Stimulated activated naive CD8-positive, alpha-beta T cell treated with anti-CD3 and anti-CD28 coated beads, Interleukin-15, Interleukin-2, amounts not matched to agents 100 ng/mL and 50 ng/mL, for 24 hours (primary cell): ENCODE measurements around the gene PCDHA4.
"Not testable (repeated sequence)": the region's sequence is repeated elsewhere in the genome, so short reads cannot be mapped to it uniquely, and the experiment has no call there.

Source experiments
- H3K27ac Mint-ChIP-seq: one replicate; pipeline ENCODE4 v1.8.0; 2021; ENCODE audit warnings: mild to moderate bottlenecking, mixed read lengths
- H3K27me3 Mint-ChIP-seq: one replicate; pipeline ENCODE4 v1.8.0; 2021; ENCODE audit warnings: mixed read lengths
- H3K36me3 Mint-ChIP-seq: one replicate; pipeline ENCODE4 v1.8.0; 2021; ENCODE audit warnings: low read depth, mixed read lengths
- H3K4me1 Mint-ChIP-seq: one replicate; pipeline ENCODE4 v1.8.0; 2021; ENCODE audit warnings: low read depth, mixed read lengths
- H3K4me3 Mint-ChIP-seq: one replicate; pipeline ENCODE4 v1.8.0; 2021; ENCODE audit warnings: mild to moderate bottlenecking, mixed read lengths
- H3K9me3 Mint-ChIP-seq: one replicate; pipeline ENCODE4 v1.8.0; 2021; ENCODE audit warnings: mixed read lengths

Gene PCDHA4

DNA sequence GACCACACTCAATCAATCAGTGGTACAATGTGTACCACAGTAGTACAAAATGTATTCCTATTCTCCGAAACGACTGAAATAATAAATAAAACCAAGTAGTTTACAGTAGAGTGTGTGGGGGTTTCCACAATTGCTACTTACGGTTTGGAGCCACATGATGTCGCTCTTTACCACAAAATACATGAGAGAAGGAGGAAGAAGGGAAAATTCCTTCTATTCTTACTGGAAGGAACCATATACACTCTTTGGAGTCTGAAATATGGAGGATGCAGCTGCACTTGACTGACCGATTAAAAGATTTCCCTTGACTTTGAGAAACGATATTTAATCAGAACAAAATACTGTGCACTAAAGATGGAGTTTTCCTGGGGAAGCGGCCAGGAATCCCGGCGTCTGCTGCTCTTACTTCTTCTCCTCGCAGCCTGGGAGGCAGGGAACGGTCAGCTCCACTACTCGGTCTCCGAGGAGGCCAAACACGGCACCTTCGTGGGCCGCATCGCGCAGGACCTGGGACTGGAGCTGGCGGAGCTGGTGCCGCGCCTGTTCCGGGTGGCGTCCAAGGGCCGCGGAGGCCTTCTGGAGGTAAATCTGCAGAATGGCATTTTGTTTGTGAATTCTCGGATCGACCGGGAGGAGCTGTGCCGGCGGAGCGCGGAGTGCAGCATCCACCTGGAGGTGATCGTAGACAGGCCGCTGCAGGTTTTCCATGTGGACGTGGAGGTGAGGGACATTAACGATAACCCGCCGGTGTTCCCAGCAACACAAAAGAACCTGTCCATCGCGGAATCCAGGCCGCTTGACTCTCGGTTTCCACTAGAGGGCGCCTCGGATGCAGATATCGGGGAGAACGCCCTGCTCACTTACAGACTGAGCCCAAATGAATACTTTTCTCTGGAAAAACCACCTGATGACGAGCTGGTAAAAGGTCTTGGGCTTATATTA, at the start of gene PCDHA4:
TSS of gene PCDHA4 (plus strand) at position 235 of the 942 bp plus-strand sequence.
- Mint-ChIP-seq H3K27ac (no peak within 1 kb of the TSS), H3K9me3 (peaks cover 28% of the 10 kb centered on the region), H3K4me1 (no peaks in the 10 kb centered on the region), H3K36me3 (peaks cover 5% of the 10 kb centered on the region), H3K27me3 (peaks cover 37% of the 10 kb centered on the region), H3K4me3 (no peak within 1 kb of the TSS)

DNA sequence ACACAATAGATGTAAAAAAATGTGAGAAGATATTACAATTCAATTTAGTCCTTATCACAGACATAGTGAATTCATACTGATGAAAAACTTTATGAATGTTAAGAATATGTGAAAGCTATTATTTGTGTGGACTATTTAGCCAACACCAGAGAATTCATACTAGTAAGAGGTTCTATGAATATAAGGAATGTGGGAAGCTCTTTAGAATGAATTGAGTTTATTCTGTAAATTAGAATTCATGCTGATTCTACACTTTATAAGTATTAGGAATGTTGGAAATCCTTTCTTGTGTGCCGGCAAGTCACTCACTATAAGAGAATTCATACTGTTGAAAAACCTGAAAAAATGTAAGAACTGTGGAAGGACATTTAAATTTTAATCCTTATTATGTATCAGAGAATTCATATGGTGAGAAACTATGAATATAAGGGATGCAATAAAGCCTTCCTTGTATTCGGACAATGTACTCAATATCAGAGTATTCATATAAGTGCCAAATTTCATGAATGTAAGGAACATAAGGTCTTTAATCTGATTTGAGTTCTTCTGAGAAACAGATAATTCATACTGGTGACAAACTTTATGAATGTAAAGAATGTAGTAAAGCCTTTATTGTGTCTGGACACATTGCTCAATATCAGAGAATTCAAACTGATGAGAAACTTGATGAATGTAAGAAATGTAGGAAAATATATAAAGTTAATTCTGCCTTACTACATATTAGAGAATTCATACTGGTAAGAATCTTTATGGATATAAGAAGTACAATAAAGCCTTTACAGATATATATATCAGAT, 42.5 kb upstream of the PCDHA4 start:
- peaks cover 50% of the 10 kb centered on the region for H3K9me3 Mint-ChIP-seq
- no peak overlapping the region for H3K4me3 Mint-ChIP-seq
- no peak overlapping the region for H3K27ac Mint-ChIP-seq
- peaks cover 24% of the 10 kb centered on the region for H3K36me3 Mint-ChIP-seq
- no peaks in the 10 kb centered on the region for H3K27me3 Mint-ChIP-seq
- no peaks in the 10 kb centered on the region for H3K4me1 Mint-ChIP-seq

- H3K27ac Mint-ChIP-seq = no peak overlapping the region
- peaks cover 12% of the 10 kb centered on the region for H3K36me3 Mint-ChIP-seq
- H3K27me3 Mint-ChIP-seq = no peaks in the 10 kb centered on the region
- peaks cover 64% of the 10 kb centered on the region for H3K9me3 Mint-ChIP-seq
- no peaks in the 10 kb centered on the region for H3K4me1 Mint-ChIP-seq
- no peak overlapping the region for H3K4me3 Mint-ChIP-seq
These were observed 39.4 kb upstream of the PCDHA4 start for GRCh38 chr5:140767444-140767843.

DNA sequence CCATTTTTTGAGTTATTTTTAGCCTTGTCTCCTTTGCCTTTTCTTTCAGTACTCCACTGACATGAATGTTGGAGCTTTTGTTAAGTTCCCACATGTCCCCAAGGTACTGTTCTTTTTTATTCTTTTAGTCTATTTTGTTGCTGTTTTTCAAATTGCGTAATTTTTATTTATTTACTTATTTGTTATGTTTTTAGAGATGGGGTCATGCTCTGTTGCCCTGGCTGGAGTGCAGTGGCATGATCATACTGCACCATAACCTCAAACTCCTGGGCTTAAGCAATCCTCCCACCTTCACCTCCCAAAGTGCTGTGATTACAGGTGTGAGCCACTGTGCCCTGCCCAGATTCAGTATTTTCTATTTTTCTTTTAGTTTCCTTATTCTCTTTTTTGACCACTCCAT, 26.4 kb upstream of the PCDHA4 start:
- no peak overlapping the region for H3K4me3 Mint-ChIP-seq
- H3K36me3 Mint-ChIP-seq = peaks cover 3% of the 10 kb centered on the region
- peaks cover 70% of the 10 kb centered on the region for H3K9me3 Mint-ChIP-seq
- H3K27me3 Mint-ChIP-seq = peaks cover 13% of the 10 kb centered on the region
- H3K27ac Mint-ChIP-seq = no peak overlapping the region
- H3K4me1 Mint-ChIP-seq = no peaks in the 10 kb centered on the region

- Mint-ChIP-seq H3K9me3 (peaks cover 51% of the 10 kb centered on the region), H3K4me1 (no peaks in the 10 kb centered on the region), H3K27me3 (peaks cover 36% of the 10 kb centered on the region), H3K4me3 (no peak within 1 kb of the TSS), H3K27ac (no peak within 1 kb of the TSS), H3K36me3 (peaks cover 14% of the 10 kb centered on the region)
These were observed 20.8 kb upstream of the PCDHA4 start, which contains the start of gene PCDHA1 for GRCh38 chr5:140785905-140786686. TSS of gene PCDHA1 (plus strand) at chr5:140786140.

DNA sequence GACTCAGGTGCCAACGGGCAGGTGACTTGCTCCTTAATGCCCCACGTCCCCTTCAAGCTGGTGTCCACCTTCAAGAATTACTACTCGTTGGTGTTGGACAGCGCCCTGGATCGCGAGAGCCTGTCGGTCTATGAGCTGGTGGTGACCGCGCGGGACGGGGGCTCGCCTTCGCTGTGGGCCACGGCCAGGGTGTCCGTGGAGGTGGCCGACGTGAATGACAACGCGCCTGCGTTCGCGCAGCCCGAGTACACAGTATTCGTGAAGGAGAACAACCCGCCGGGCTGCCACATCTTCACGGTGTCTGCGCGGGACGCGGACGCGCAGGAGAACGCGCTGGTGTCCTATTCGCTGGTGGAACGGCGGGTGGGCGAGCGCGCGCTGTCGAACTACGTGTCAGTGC, 19.4 kb upstream of the PCDHA4 start:
- H3K27ac Mint-ChIP-seq, H3K4me3 Mint-ChIP-seq, H3K4me1 Mint-ChIP-seq: not testable (repeated sequence)
- Mint-ChIP-seq H3K36me3 (peaks cover 14% of the 10 kb centered on the region), H3K9me3 (peaks cover 52% of the 10 kb centered on the region), H3K27me3 (peaks cover 44% of the 10 kb centered on the region)

DNA sequence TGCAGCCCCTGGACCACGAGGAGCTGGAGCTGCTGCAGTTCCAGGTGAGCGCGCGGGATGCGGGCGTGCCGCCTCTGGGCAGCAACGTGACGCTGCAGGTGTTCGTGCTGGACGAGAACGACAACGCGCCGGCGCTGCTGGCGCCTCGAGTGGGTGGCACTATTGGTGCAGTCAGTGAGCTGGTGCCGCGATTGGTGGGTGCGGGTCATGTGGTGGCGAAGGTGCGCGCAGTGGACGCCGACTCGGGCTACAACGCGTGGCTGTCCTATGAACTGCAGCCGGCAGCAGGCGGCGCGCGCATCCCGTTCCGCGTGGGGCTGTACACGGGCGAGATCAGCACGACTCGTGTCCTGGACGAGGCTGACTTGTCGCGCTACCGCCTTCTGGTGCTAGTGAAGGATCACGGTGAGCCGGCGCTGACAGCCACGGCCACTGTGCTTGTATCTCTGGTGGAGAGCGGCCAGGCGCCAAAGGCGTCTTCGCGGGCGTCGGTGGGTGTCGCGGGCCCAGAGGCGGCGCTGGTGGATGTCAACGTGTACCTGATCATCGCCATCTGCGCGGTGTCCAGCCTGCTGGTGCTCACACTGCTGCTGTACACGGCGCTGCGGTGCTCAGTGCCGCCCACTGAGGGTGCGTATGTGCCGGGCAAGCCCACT, 18.9 kb upstream of the PCDHA4 start:
- H3K4me3 Mint-ChIP-seq, H3K27ac Mint-ChIP-seq, H3K4me1 Mint-ChIP-seq: not testable (repeated sequence)
- Mint-ChIP-seq H3K36me3 (peaks cover 18% of the 10 kb centered on the region), H3K9me3 (peaks cover 49% of the 10 kb centered on the region), H3K27me3 (peaks cover 48% of the 10 kb centered on the region)

DNA sequence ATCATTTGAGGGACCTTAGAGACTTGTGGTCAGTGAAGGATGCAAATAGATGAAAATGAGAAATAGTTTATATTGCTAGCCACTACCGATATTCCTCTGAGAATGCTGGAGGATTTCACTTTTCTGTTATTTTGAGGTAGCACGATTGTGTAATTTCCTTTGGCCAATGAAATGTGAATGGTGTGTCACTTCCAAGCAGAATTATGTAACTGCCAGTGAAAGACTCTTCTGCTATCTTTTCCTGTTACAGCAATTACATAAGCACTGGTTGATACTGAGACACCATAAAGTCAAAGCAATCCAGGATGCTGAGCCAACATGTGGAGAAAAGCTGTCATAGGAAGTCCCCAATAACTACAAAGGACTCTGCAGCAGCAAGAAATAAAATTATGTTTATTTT, 15.8 kb upstream of the PCDHA4 start:
- peaks cover 21% of the 10 kb centered on the region for H3K36me3 Mint-ChIP-seq
- peaks cover 54% of the 10 kb centered on the region for H3K27me3 Mint-ChIP-seq
- no peak overlapping the region for H3K4me3 Mint-ChIP-seq
- no peaks in the 10 kb centered on the region for H3K4me1 Mint-ChIP-seq
- H3K27ac Mint-ChIP-seq = no peak overlapping the region
- H3K9me3 Mint-ChIP-seq = peaks cover 49% of the 10 kb centered on the region

GRCh38 chr5:140794595-140795258, 12.1 kb upstream of the PCDHA4 start, which contains the start of gene PCDHA2:
TSS of gene PCDHA2 (plus strand) at chr5:140794852.
- peaks cover 37% of the 10 kb centered on the region for H3K9me3 Mint-ChIP-seq
- no peak within 1 kb of the TSS for H3K4me3 Mint-ChIP-seq
- H3K27ac Mint-ChIP-seq = no peak within 1 kb of the TSS
- peaks cover 44% of the 10 kb centered on the region for H3K27me3 Mint-ChIP-seq
- peaks cover 11% of the 10 kb centered on the region for H3K36me3 Mint-ChIP-seq
- H3K4me1 Mint-ChIP-seq = no peaks in the 10 kb centered on the region

- peaks cover 15% of the 10 kb centered on the region for H3K36me3 Mint-ChIP-seq
- peaks cover 48% of the 10 kb centered on the region for H3K27me3 Mint-ChIP-seq
- H3K27ac Mint-ChIP-seq = no peak overlapping the region
- H3K9me3 Mint-ChIP-seq = peaks cover 39% of the 10 kb centered on the region
- no peaks in the 10 kb centered on the region for H3K4me1 Mint-ChIP-seq
- no peak overlapping the region for H3K4me3 Mint-ChIP-seq
These were observed 11.6 kb upstream of the PCDHA4 start for GRCh38 chr5:140795259-140795641.

GRCh38 chr5:140796072-140796717, 10.7 kb upstream of the PCDHA4 start:
- Mint-ChIP-seq H3K36me3 (peaks cover 18% of the 10 kb centered on the region), H3K27me3 (peaks cover 53% of the 10 kb centered on the region), H3K9me3 (peaks cover 36% of the 10 kb centered on the region)
- H3K4me3 Mint-ChIP-seq, H3K4me1 Mint-ChIP-seq, H3K27ac Mint-ChIP-seq: not testable (repeated sequence)

DNA sequence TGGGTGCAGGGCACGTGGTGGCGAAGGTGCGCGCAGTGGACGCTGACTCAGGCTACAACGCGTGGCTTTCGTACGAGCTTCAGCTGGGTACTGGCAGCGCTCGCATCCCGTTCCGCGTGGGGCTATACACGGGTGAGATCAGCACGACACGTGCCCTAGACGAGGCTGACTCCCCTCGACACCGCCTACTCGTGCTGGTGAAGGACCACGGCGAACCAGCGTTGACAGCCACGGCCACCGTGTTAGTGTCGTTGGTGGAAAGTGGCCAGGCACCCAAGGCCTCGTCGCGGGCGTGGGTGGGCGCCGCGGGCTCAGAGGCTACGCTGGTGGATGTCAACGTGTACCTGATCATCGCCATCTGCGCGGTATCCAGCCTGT, 10.2 kb upstream of the PCDHA4 start:
- H3K27me3 Mint-ChIP-seq = peaks cover 51% of the 10 kb centered on the region
- H3K27ac Mint-ChIP-seq = no peak overlapping the region
- peaks cover 21% of the 10 kb centered on the region for H3K36me3 Mint-ChIP-seq
- peaks cover 36% of the 10 kb centered on the region for H3K9me3 Mint-ChIP-seq
- no peaks in the 10 kb centered on the region for H3K4me1 Mint-ChIP-seq
- no peak overlapping the region for H3K4me3 Mint-ChIP-seq

GRCh38 chr5:140800816-140801493, 5.9 kb upstream of the PCDHA4 start, which contains the start of gene PCDHA3:
TSS of gene PCDHA3 (plus strand) at chr5:140801057.
- no peak within 1 kb of the TSS for H3K27ac Mint-ChIP-seq
- peaks cover 16% of the 10 kb centered on the region for H3K36me3 Mint-ChIP-seq
- H3K4me3 Mint-ChIP-seq = no peak within 1 kb of the TSS
- peaks cover 47% of the 10 kb centered on the region for H3K27me3 Mint-ChIP-seq
- H3K4me1 Mint-ChIP-seq = no peaks in the 10 kb centered on the region
- H3K9me3 Mint-ChIP-seq = peaks cover 32% of the 10 kb centered on the region
